ENCODE measurements around the gene TBC1D3K.
"Not testable (repeated sequence)": the region's sequence is repeated elsewhere in the genome, so short reads cannot be mapped to it uniquely, and the experiment has no call there.

Gene TBC1D3K
- 0 to 0.05 (median 0) reads per million in 18 experiments for total RNA-seq

DNA sequence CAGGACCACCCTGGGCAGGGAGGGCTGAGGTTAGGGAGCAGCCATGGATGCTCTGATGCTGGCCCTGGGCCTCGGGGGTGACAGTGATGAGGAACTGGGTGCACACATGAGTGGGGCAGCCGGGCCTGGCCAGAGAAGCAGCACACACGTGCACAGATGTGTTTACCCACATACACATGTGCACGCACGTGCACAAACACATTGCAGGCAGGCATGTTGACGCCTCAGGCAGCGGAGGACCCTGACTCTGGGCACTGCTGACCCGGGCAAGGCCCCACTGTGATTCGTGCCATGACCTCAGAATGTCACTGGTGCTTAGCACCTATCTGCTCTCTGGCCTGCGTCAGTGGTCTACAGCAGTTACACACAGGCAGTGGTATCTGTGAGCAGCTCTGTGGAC, at the start of gene TBC1D3K:
TBC1D3K (plus strand) TSS at position 301 of the 400 bp plus-strand sequence. CDS start 1,585 bp downstream, outside the sequence.
- not testable (repeated sequence) for DNase-seq

DNA sequence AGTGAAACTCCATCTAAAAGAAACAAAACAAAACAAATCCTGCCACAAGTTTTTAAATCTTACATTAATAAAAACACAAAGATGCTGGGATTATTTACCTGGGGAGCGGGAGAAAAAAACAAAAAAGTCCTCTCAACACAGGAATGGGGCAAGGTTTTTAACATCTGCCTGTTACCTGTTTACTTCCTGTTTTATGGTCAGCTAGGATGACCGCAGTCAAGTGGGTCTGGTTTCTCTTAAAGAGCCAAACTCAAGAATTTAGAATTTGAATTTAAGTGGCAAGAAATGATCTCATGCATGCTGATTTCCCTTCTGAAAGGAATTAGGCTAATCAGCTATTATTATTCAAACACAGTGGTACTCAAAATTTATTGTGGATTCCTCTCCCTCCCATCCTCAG, 39.7 kb upstream of the TBC1D3K start:
- DNase-seq, result no peak

DNA sequence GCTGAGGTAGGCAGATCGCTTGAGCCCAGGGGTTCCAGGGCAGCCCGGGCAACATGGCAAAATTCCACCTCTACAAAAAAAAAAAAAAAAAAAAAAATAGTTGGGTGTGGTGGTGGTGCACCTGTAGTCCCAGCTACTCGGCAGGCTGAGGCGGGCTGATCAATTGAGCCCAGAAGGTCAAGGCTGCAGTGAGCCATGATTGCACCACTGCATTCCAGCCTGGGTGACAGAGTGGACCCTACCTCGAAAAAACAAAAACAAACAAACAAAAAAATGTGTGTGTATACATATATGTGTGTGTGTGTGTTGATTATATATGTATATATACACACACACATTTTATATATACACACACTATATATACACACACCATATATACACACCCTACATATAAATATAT, 39.1 kb upstream of the TBC1D3K start:
- DNase-seq, result no peak

DNA sequence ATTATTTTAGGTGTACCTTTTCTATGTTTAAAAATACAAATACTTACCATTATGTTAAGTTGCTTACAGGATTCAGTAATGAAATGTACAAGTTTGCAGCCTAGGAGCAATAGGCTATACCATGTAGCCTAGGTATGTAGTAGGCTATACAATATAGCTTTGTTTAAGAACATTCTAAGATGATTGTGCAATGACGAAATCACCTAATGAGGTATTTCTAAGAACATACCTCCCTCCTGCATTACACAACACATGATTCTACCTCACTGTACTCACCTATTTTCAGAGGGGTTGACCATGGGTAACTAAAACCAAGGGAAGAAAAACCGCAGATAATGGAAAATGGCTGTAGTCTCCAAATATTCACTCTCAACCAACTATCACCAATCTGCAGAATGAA, 35.3 kb upstream of the TBC1D3K start:
- no peak for DNase-seq

DNA sequence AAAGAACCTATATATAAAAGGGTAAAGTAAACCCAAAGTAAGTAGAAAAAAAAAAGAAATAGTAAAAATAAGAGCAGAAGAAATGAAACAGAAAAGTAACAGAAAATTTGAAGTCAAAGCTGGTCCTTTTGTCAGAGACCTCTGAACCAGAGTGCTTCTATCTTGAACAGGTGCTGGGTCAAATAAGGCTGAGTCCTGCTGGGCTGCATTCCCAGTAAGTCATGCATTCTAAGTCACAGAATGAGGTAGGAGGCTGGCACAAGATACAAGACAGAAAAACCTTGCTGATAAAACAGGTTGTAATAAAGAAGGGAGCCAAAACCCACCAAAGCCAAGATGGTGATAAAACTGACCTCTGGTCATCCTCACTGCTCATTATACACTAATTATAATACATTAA, 27.3 kb upstream of the TBC1D3K start:
- DNase-seq, result not testable (repeated sequence)
